ENCODE measurements around the gene MFAP3L.
A peak's percentile ranks its signal among the peaks of the same experiment; 100 is the strongest.

MFAP3L gene

DNA sequence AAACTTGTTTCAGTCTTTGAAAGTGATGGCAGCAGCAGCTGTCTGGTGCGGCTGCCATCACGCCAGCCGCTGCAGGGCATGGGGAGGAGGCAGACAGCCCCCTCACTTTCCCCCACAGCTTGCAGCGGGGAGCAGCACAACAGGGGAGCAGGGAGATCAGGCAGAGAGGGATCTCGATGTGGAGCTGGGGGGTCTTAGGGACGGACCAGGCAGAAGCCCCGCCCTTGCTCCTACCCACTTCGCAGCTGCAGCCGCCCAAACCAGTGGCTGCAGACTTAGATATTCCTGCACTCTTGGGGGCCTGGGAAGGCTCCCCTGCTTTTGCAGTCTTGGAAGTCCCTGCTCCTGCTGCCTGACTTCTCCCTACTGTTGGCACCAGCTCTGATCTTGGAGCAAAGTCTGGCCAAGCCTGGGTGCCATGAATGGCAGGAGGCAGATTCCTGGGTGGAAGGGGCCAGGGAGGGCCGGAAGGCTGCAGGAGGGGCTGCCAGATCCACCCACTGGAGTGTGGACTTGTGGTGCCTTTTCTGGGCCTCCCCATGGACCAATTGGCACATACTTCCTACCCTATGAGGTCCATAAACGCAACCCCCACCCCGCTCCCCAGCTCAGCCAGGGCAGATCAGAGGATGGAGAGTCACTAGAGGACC is 14.0 kb upstream of the MFAP3L start:
- Histone ChIP-seq H3K27me3 (ENCODE audit: low read depth, low read length) (no peaks in the 10 kb centered on the region), H3K27ac (ENCODE audit: low read length) (no peak overlapping the region), H3K4me3 (ENCODE audit: low read depth in 1 of 2, low read length in 2 of 2) (no peak overlapping the region), H3K9me3 (ENCODE audit: control insufficient read depth in 1 of 2, low read length in 2 of 2) (no peaks in the 10 kb centered on the region), H3K4me1 (ENCODE audit: control insufficient read depth in 1 of 2, insufficient read depth in 2 of 2, low read length in 2 of 2) (no peaks in the 10 kb centered on the region), H3K36me3 (ENCODE audit: control insufficient read depth in 1 of 2, insufficient read depth in 2 of 2, low read length in 2 of 2) (no peaks in the 10 kb centered on the region)

DNA sequence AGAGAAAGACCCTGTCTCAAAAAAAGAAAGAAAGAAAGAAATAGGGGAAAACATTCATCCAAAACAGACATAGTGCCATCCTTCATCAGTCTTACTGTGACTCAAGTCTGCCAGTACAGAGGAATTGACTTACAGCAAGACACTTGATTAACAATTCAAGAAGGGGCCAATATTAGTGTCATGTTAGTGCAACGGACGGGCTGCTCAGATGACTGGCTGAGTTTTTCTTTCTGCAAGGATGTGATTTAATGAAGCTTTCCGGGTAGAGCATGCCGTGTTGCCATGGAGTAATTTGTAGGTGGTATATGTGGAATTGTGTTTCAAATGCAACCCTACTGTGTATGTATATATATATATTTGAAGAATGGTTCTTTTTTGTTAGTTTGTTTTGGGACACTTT is 12.6 kb upstream of the MFAP3L start:
- no peaks in the 10 kb centered on the region for H3K27me3 ChIP-seq (ENCODE audit: low read depth, low read length)
- no peak overlapping the region for H3K27ac ChIP-seq (ENCODE audit: low read length)
- H3K9me3 ChIP-seq (ENCODE audit: control insufficient read depth in 1 of 2, low read length in 2 of 2): no peaks in the 10 kb centered on the region
- no peaks in the 10 kb centered on the region for H3K4me1 ChIP-seq (ENCODE audit: control insufficient read depth in 1 of 2, insufficient read depth in 2 of 2, low read length in 2 of 2)
- H3K4me3 ChIP-seq (ENCODE audit: low read depth in 1 of 2, low read length in 2 of 2): no peak overlapping the region
- H3K36me3 ChIP-seq (ENCODE audit: control insufficient read depth in 1 of 2, insufficient read depth in 2 of 2, low read length in 2 of 2): no peaks in the 10 kb centered on the region

DNA sequence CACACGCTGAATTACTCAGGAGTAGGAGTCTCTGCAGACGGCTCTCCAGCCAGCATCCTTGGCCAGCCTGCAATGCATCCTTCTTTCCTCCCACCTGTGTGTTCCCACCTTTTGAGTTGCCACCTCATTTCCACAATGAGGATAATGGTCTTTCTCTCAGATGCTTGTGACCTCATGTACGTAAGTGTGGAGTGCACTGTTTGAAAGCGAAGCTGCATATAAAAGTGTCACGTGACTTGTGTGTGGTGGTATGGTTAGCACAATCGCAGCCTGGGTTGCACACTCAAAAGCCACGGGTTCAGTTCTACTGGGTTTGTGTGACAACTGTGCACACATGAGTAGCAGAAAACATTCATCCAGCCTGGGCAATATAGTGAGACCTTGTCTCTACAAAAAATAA is 12.0 kb upstream of the MFAP3L start:
- Histone ChIP-seq H3K4me3 (ENCODE audit: low read depth in 1 of 2, low read length in 2 of 2) (no peak overlapping the region), H3K27me3 (ENCODE audit: low read depth, low read length) (no peaks in the 10 kb centered on the region), H3K27ac (ENCODE audit: low read length) (no peak overlapping the region), H3K4me1 (ENCODE audit: control insufficient read depth in 1 of 2, insufficient read depth in 2 of 2, low read length in 2 of 2) (no peaks in the 10 kb centered on the region), H3K36me3 (ENCODE audit: control insufficient read depth in 1 of 2, insufficient read depth in 2 of 2, low read length in 2 of 2) (no peaks in the 10 kb centered on the region), H3K9me3 (ENCODE audit: control insufficient read depth in 1 of 2, low read length in 2 of 2) (no peaks in the 10 kb centered on the region)

DNA sequence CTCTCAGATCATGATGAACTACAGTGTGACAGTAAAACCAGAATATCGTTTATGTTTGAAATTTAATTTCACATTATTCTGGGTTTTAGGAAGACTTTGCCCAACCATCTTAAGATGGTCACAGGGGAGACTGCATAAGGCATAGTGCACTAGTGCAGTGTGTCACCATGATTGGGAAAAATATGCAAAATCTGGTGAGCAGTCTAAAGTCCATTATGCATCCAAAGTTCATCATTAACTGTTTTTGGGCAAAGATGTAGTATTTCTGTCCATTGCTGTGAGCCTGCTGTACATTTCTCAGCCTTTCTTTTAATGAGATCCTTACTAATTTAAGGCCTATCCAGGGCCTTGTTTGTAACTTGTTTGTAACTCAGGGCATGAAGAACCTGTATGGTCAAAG is 11.3 kb upstream of the MFAP3L start:
- no peak overlapping the region for H3K4me3 ChIP-seq (ENCODE audit: low read depth in 1 of 2, low read length in 2 of 2)
- H3K36me3 ChIP-seq (ENCODE audit: control insufficient read depth in 1 of 2, insufficient read depth in 2 of 2, low read length in 2 of 2): no peaks in the 10 kb centered on the region
- no peak overlapping the region for H3K27ac ChIP-seq (ENCODE audit: low read length)

DNA sequence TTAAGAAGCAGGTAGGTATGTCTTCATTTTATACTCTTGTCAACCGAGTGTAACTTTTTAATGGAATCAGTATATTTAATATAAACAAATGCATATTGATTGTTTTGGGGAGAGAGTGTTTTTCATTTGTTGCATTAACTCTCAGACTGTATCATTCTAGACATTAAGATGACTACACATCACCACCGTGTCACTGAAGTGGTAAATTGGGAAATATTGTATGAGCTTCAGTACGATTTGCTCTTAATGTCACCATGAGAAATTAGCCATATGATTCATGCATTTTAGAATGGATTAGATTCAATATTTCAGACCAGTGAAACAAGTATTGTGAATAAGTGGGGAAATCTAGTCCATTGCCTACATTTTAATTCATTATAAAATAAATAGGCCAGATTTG is 9.7 kb upstream of the MFAP3L start:
- H3K4me1 ChIP-seq (ENCODE audit: control insufficient read depth in 1 of 2, insufficient read depth in 2 of 2, low read length in 2 of 2): no peaks in the 10 kb centered on the region
- H3K36me3 ChIP-seq (ENCODE audit: control insufficient read depth in 1 of 2, insufficient read depth in 2 of 2, low read length in 2 of 2): no peaks in the 10 kb centered on the region
- H3K9me3 ChIP-seq (ENCODE audit: control insufficient read depth in 1 of 2, low read length in 2 of 2): no peaks in the 10 kb centered on the region
- H3K4me3 ChIP-seq (ENCODE audit: low read depth in 1 of 2, low read length in 2 of 2): no peak overlapping the region
- H3K27me3 ChIP-seq (ENCODE audit: low read depth, low read length): no peaks in the 10 kb centered on the region
- no peak overlapping the region for H3K27ac ChIP-seq (ENCODE audit: low read length)

More for the DNA sequence above, 11.3 kb upstream of the MFAP3L start:
- Histone ChIP-seq H3K27me3 (ENCODE audit: low read depth, low read length) (no peaks in the 10 kb centered on the region), H3K9me3 (ENCODE audit: control insufficient read depth in 1 of 2, low read length in 2 of 2) (no peaks in the 10 kb centered on the region), H3K4me1 (ENCODE audit: control insufficient read depth in 1 of 2, insufficient read depth in 2 of 2, low read length in 2 of 2) (no peaks in the 10 kb centered on the region)

DNA sequence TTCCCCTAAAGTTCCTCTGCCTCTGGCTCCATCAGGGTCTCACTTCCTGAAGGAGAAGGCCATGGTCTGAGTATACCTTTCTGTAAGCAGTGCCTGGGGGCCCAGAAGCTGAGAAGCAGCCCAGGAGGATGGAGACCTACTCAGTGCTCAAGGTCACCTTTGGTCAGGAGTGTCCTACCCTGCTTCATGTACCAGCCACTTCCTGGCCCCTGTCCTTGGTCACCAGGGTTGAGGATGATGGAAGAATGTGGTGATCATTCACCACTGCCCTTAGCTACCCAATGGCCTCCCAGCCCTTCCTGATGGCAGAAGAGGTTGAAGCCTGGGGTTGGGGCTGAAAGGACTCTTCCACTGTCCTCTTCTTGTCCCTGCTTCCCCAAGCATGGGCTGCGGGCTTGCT is 9.0 kb upstream of the MFAP3L start:
- no peaks in the 10 kb centered on the region for H3K4me1 ChIP-seq (ENCODE audit: control insufficient read depth in 1 of 2, insufficient read depth in 2 of 2, low read length in 2 of 2)
- H3K36me3 ChIP-seq (ENCODE audit: control insufficient read depth in 1 of 2, insufficient read depth in 2 of 2, low read length in 2 of 2): no peaks in the 10 kb centered on the region
- no peak overlapping the region for H3K4me3 ChIP-seq (ENCODE audit: low read depth in 1 of 2, low read length in 2 of 2)
- no peak overlapping the region for H3K27ac ChIP-seq (ENCODE audit: low read length)
- no peaks in the 10 kb centered on the region for H3K27me3 ChIP-seq (ENCODE audit: low read depth, low read length)
- H3K9me3 ChIP-seq (ENCODE audit: control insufficient read depth in 1 of 2, low read length in 2 of 2): no peaks in the 10 kb centered on the region

DNA sequence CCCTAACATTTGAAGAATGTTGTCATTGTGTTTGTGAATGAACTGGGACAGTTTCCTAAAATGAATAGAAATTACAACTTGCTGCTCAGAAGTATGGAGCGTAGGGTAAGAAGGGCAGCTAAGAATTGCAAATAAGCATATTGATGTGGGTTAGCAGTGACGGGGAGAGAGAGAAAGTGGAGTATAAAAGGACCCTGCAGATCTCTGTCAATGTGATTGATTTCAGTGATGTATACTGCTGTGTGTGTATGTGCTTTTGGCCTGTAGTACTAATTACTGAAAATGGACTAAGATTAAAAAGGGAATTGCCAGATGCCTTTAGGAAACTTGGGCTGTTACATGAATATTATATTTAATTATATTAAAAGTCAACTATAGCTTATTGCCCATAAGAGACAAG is 7.8 kb upstream of the MFAP3L start:
- H3K4me1 ChIP-seq (ENCODE audit: control insufficient read depth in 1 of 2, insufficient read depth in 2 of 2, low read length in 2 of 2): no peaks in the 10 kb centered on the region
- H3K9me3 ChIP-seq (ENCODE audit: control insufficient read depth in 1 of 2, low read length in 2 of 2): no peaks in the 10 kb centered on the region
- H3K27me3 ChIP-seq (ENCODE audit: low read depth, low read length): no peaks in the 10 kb centered on the region
- no peak overlapping the region for H3K27ac ChIP-seq (ENCODE audit: low read length)
- H3K4me3 ChIP-seq (ENCODE audit: low read depth in 1 of 2, low read length in 2 of 2): no peak overlapping the region
- no peaks in the 10 kb centered on the region for H3K36me3 ChIP-seq (ENCODE audit: control insufficient read depth in 1 of 2, insufficient read depth in 2 of 2, low read length in 2 of 2)

DNA sequence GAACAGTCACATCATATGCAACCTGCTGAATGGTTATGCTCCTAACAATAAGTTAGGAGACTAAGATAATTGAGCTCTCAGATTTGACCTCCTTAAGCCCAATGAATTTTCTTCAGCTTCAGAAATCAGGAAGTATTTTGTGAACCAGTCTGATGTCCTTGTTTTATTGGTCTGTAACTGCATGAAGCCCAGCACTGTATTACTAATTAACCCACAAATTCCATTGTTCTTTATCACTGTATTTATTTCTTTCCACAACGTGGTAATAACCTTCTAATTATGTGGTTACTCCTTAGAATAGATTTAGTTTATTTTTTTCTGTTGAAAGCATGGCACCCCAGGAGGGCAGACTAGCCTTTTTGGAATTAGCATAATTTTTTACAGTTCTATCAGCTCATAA is 3.9 kb upstream of the MFAP3L start:
- Histone ChIP-seq H3K27me3 (ENCODE audit: low read depth, low read length) (no peaks in the 10 kb centered on the region), H3K36me3 (ENCODE audit: control insufficient read depth in 1 of 2, insufficient read depth in 2 of 2, low read length in 2 of 2) (no peaks in the 10 kb centered on the region), H3K4me3 (ENCODE audit: low read depth in 1 of 2, low read length in 2 of 2) (no peak overlapping the region), H3K4me1 (ENCODE audit: control insufficient read depth in 1 of 2, insufficient read depth in 2 of 2, low read length in 2 of 2) (peaks cover 0 to 12% of the 10 kb centered on the region in 2 donors), H3K9me3 (ENCODE audit: control insufficient read depth in 1 of 2, low read length in 2 of 2) (no peaks in the 10 kb centered on the region), H3K27ac (ENCODE audit: low read length) (no peak overlapping the region)

DNA sequence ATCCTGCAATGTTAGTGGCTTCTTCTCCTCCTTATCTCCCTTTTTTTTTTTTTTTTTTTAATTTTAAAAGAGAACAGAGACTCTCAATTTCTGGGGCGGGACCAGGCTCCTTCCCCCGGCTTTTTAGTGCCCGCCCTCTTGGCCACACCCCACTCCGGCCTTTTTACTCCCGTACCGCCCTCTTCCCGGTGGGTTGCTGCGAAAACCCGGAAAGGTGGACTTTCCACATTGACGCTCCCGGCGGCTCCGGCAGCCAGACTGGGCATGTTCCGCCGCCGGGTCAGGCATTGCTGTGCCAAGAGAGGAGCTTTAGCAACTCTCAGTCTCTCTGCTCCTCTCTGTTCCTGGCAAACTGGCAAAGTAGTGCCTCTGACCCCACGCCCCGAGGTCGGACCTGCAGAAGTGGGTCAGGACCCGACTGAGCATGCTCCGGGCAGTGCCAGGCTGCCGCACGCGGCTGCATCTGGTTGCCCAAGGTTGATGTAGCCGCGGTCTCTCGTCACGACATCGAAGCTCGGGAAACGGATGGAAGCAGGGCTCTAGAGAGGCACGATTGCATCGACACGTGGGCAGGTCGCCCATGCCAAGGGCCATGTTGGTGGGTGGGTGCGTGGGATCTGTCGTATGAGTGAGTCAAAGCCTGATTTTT is 1.1 kb upstream of the MFAP3L start:
- no peak overlapping the region for H3K27ac ChIP-seq (ENCODE audit: low read length)

DNA sequence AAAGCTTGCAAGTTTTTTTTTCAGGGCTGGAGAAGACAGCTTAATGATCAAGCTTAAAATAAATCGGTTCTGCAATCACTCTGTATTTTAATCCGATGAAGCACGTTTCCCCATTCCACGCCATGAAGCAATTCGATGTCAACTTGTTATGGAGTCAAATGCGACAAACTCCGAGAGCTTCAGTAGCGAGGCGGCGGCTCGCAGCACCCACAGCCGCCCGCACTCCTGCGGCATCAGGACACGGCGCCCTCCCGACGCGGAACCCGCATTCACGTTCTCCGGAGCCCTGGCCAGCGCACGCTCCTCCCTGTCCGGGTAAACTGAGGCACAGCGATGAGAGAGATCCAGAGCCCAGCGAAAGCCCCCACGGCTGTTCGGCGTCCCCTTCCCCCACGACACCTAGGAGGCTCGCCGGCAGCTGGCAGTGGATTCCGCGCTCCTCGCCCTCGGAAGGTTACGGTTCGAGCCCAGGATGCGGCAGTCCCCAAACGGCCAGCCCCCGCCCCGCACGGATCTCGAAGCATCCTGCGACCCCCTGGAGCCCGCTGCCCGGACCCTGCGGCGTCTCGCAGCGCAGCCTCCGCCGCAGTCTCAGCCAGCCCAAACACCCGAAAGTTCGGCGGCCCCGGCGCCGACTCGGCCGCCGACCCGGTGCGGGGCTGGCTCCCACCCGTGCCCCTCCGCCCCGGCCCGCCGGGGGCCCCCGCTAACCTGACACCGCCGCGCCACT is 507 bp downstream of the MFAP3L start:
- H3K27me3 ChIP-seq (ENCODE audit: low read depth, low read length): no peaks in the 10 kb centered on the region
- H3K9me3 ChIP-seq (ENCODE audit: control insufficient read depth in 1 of 2, low read length in 2 of 2): no peaks in the 10 kb centered on the region
- H3K27ac ChIP-seq (ENCODE audit: low read length): no peak overlapping the region
- peak overlapping the region; percentile 43 to 89 for H3K4me3 ChIP-seq (ENCODE audit: low read depth in 1 of 2, low read length in 2 of 2)
- H3K4me1 ChIP-seq (ENCODE audit: control insufficient read depth in 1 of 2, insufficient read depth in 2 of 2, low read length in 2 of 2): peaks cover 0 to 12% of the 10 kb centered on the region in 2 donors
- H3K36me3 ChIP-seq (ENCODE audit: control insufficient read depth in 1 of 2, insufficient read depth in 2 of 2, low read length in 2 of 2): no peaks in the 10 kb centered on the region

More for the DNA sequence above, 1.1 kb upstream of the MFAP3L start:
- Histone ChIP-seq H3K9me3 (ENCODE audit: control insufficient read depth in 1 of 2, low read length in 2 of 2) (no peaks in the 10 kb centered on the region), H3K27me3 (ENCODE audit: low read depth, low read length) (no peaks in the 10 kb centered on the region), H3K36me3 (ENCODE audit: control insufficient read depth in 1 of 2, insufficient read depth in 2 of 2, low read length in 2 of 2) (no peaks in the 10 kb centered on the region), H3K4me3 (ENCODE audit: low read depth in 1 of 2, low read length in 2 of 2) (peak overlapping the region; percentile 76 to 89), H3K4me1 (ENCODE audit: control insufficient read depth in 1 of 2, insufficient read depth in 2 of 2, low read length in 2 of 2) (peaks cover 0 to 12% of the 10 kb centered on the region in 2 donors)

DNA sequence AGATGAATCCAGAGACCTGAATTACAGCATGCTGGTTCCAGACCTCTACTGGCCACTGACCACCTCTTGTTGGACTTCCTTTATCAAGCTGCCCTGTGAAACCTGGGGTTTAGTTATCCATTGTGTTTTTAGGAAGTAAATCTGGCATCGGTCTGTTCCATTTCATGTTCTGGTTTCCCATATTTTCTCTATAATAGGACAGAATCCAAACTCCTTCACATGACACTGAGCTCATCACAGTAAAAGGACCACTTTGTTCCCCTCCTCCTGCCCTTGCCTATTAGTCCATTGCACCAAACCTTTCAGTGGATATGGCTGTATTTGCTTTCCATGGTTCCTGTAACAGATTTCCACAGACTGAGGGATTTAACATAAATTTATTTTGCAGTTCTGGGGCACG is 4.0 kb downstream of the MFAP3L start:
- Histone ChIP-seq H3K36me3 (ENCODE audit: control insufficient read depth in 1 of 2, insufficient read depth in 2 of 2, low read length in 2 of 2) (no peaks in the 10 kb centered on the region), H3K4me3 (ENCODE audit: low read depth in 1 of 2, low read length in 2 of 2) (no peak overlapping the region), H3K4me1 (ENCODE audit: control insufficient read depth in 1 of 2, insufficient read depth in 2 of 2, low read length in 2 of 2) (peaks cover 0 to 7% of the 10 kb centered on the region in 2 donors), H3K9me3 (ENCODE audit: control insufficient read depth in 1 of 2, low read length in 2 of 2) (no peaks in the 10 kb centered on the region), H3K27me3 (ENCODE audit: low read depth, low read length) (no peaks in the 10 kb centered on the region), H3K27ac (ENCODE audit: low read length) (no peak overlapping the region)
